T-helper 17 cell (primary cell): ENCODE results near the gene RAC2. TPM values are rescaled to one million over a fixed set of nuclear protein-coding genes. Genes with fewer than 3 reads are reported as not detected.
A peak's percentile ranks its signal among the peaks of the same experiment; 100 is the strongest.
"Not testable (repeated sequence)": the region's sequence is repeated elsewhere in the genome, so short reads cannot be mapped to it uniquely, and the experiment has no call there.

Experiments
- ATAC-seq: fragments of 150-1000 bp; cut with Tn5 transposase; 2 replicates; pipeline ENCODE4 v1.10.0; 2021; ENCODE audit warnings: mild to moderate bottlenecking, moderate library complexity
- DNase-seq, 3 donors: peaks; one replicate each; pipeline versions ENCODE4 v3.0.0 to v3.0.0-alpha.2; 2020 to 2021
- H3K9me3 ChIP-seq: one replicate; pipeline ENCODE4 v1.7.0; 2013; ENCODE audit warnings: low read length, mild to moderate bottlenecking; ENCODE audit not compliant: control insufficient read depth, poor library complexity, severe bottlenecking
- H3K27ac Mint-ChIP-seq: one replicate; pipeline ENCODE4 v1.8.0; 2022; ENCODE audit warnings: mild to moderate bottlenecking, moderate library complexity, mixed read lengths
- H3K27me3 Mint-ChIP-seq: one replicate; pipeline ENCODE4 v1.8.0; 2022; ENCODE audit warnings: mixed read lengths
- H3K36me3 Mint-ChIP-seq: one replicate; pipeline ENCODE4 v1.8.0; 2022; ENCODE audit warnings: low read depth, mixed read lengths
- H3K4me1 Mint-ChIP-seq: one replicate; pipeline ENCODE4 v1.8.0; 2022; ENCODE audit warnings: mild to moderate bottlenecking, mixed read lengths
- H3K4me3 Mint-ChIP-seq: one replicate; pipeline ENCODE4 v1.8.0; 2022; ENCODE audit warnings: mild to moderate bottlenecking, moderate library complexity, mixed read lengths
- total RNA-seq, 4 donors: library from RNA in 2 of 4; stranded (reverse) in 2 of 4; gene quantifications; one replicate each; pipeline ENCODE4 v1.2.3 and lab custom pipeline; 2022 to 2026

Gene RAC2
- total RNA-seq, 2 donors from 2014 or later = 297 to 478 TPM

DNA sequence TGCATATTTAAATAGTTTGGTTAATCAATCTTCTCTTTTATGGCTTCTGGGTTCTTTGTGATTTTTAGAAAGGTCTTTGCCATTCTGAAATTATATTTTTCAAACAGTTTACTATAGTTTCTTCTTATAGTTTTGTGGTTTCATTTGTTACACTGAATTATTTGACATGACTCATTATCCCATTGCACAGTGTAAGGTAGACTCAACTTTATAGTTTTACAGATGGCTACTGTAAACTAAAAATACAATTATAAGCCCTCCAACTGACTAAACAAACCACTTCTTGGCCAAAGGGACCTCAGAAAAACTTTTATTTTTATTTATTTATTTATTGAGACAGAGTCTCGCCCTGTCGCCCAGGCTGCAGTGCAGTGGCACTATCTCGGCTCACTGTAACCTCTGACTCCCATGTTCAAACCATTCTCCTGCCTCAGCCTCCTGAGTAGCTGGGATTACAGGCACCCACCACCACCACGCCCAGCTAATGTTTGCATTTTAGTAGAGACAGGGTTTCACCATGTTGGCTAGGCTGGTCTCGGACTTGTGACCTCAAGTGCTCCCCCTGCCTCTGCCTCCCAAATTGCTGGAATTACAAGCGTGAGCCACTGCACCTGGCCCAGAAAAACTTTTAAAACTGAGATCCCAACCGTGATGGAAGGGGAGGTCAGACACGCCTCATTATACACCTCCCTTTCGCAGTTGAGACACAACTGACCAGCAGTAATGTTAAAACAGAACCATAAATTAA is 14.1 kb upstream of the RAC2 start:
- Mint-ChIP-seq H3K27ac (peak overlapping the region; percentile 34), H3K27me3 (peaks cover 6% of the 10 kb centered on the region), H3K36me3 (no peaks in the 10 kb centered on the region), H3K4me1 (peaks cover 28% of the 10 kb centered on the region), H3K4me3 (no peak overlapping the region)
- no peaks in the 10 kb centered on the region for H3K9me3 ChIP-seq
- DNase-seq = no peak
- ATAC-seq = no peak

DNA sequence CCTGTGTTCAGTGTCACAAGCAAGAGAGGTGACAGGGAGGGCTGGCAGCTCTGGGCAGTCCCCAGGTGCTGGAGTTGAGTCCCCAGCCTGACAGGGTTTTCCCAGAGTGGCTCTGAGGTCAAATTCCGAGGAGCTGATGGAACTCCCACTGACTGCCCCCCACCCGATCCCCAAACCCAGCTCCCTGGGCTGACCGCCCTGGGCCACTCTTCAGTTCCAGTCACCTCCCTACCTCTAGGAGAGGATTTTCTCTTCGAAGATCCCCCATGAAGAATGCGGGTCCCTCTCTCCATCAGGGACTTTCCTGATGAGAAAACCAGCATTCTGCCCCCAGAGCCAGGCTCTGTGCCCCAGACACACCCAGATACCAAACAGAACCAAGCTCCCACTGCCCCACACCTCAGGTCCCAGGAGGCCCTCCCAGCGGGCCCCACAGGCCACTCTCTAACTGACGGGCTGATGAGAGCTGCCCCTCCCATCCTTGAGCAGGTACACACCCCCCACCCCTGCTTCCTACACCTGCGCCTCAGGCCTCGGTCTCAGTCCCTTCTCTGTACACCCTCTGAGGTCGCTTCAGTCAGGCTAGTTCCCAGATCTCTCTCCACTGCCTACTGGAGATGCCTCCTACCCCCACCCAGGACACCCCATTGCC is 12.1 kb upstream of the RAC2 start:
- no peak overlapping the region for H3K27ac Mint-ChIP-seq
- peaks cover 25% of the 10 kb centered on the region for H3K4me1 Mint-ChIP-seq
- ATAC-seq (no peak), DNase-seq (no peak)
- peaks cover 6% of the 10 kb centered on the region for H3K27me3 Mint-ChIP-seq
- no peaks in the 10 kb centered on the region for H3K36me3 Mint-ChIP-seq
- no peak overlapping the region for H3K4me3 Mint-ChIP-seq
- H3K9me3 ChIP-seq = no peaks in the 10 kb centered on the region

- DNase-seq (no peak), ATAC-seq (no peak)
- Mint-ChIP-seq H3K4me3 (no peak overlapping the region), H3K36me3 (no peaks in the 10 kb centered on the region), H3K27me3 (no peaks in the 10 kb centered on the region), H3K4me1 (peaks cover 20% of the 10 kb centered on the region), H3K27ac (peak overlapping the region; percentile 39)
- no peaks in the 10 kb centered on the region for H3K9me3 ChIP-seq
Measured at GRCh38 chr22:37255558-37256006, 11.5 kb upstream of the RAC2 start.

- Mint-ChIP-seq H3K36me3 (no peaks in the 10 kb centered on the region), H3K4me1 (peaks cover 24% of the 10 kb centered on the region), H3K27me3 (no peaks in the 10 kb centered on the region), H3K27ac (peak overlapping the region; percentile 39), H3K4me3 (no peak overlapping the region)
- DNase-seq (no peak), ATAC-seq (no peak)
- H3K9me3 ChIP-seq = no peaks in the 10 kb centered on the region
Measured at GRCh38 chr22:37254867-37255233, 10.8 kb upstream of the RAC2 start.

GRCh38 chr22:37254209-37254866 is 10.3 kb upstream of the RAC2 start:
- H3K9me3 ChIP-seq = no peaks in the 10 kb centered on the region
- ATAC-seq = no peak
- no peak for DNase-seq
- no peak overlapping the region for H3K4me3 Mint-ChIP-seq
- peaks cover 21% of the 10 kb centered on the region for H3K4me1 Mint-ChIP-seq
- no peaks in the 10 kb centered on the region for H3K27me3 Mint-ChIP-seq
- peak overlapping the region; percentile 39 for H3K27ac Mint-ChIP-seq
- no peaks in the 10 kb centered on the region for H3K36me3 Mint-ChIP-seq

GRCh38 chr22:37253126-37253660 is 9.1 kb upstream of the RAC2 start:
- no peaks in the 10 kb centered on the region for H3K27me3 Mint-ChIP-seq
- no peak for DNase-seq
- H3K4me1 Mint-ChIP-seq = peaks cover 20% of the 10 kb centered on the region
- no peak overlapping the region for H3K27ac Mint-ChIP-seq
- no peak for ATAC-seq
- no peaks in the 10 kb centered on the region for H3K36me3 Mint-ChIP-seq
- no peaks in the 10 kb centered on the region for H3K9me3 ChIP-seq
- no peak overlapping the region for H3K4me3 Mint-ChIP-seq

DNA sequence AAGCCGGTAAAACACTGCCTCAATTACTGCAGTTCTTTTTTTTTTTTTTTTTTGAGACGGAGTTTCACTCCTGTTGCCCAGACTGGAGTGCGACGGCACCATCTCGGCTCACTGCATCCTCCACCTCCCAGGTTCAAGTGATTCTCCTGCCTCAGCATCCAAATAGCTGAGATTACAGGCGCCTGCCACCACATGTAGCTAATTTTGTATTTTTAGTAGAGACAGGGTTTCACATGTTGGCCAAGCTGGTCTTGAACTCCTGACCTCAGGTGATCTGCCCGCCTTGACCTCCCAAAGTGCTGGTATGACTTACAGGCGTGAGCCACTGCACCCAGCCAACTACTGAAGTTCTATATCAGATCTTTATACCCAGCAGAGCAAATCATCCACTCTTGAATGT is 7.8 kb upstream of the RAC2 start:
- H3K4me3 Mint-ChIP-seq, DNase-seq, H3K27ac Mint-ChIP-seq, ATAC-seq, H3K36me3 Mint-ChIP-seq, H3K27me3 Mint-ChIP-seq, H3K9me3 ChIP-seq: not testable (repeated sequence)
- peaks cover 20% of the 10 kb centered on the region for H3K4me1 Mint-ChIP-seq

DNA sequence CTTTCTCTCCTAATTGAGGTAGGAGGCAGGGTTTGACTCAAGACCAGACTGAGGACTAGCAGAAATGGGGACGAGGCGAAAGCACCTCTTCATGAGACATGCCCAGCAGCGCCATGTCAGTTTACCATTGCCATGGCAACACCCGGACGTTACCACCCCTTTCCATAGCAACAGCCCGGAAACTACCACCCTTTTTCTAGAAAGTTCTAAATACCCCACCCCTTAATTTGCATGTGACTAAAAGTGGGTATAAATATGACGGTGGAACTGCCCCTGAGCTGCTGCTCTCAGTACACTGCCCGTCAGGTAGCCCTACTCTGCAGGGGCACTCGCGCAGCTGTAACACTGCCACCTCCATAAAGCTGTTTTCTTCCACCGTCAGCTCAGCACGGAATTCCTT is 5.9 kb upstream of the RAC2 start:
- Mint-ChIP-seq H3K4me1 (peaks cover 19% of the 10 kb centered on the region), H3K27ac (no peak overlapping the region), H3K4me3 (peak overlapping the region; percentile 12), H3K36me3 (no peaks in the 10 kb centered on the region), H3K27me3 (no peaks in the 10 kb centered on the region)
- ATAC-seq = peak; percentile 11
- DNase-seq = no peak
- no peaks in the 10 kb centered on the region for H3K9me3 ChIP-seq

DNA sequence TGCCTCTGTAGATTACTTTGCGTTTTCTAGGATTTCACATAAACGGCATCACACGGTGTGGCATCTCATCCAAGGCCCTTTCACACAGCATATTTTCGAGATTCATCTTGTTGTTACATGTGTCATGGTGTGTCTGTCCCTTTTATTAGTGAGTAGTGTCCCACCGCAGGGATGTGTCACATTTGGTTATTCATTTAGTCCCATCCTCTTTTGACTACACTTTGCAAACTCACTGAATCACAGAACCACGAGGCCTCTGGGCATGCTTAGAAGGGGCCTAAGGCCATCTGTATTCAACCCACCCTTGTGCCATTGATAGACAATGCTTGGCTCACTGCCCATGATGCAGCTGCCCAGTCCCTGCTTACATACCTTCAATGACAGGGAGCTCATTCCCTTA is 4.2 kb upstream of the RAC2 start:
- H3K9me3 ChIP-seq = no peaks in the 10 kb centered on the region

DNA sequence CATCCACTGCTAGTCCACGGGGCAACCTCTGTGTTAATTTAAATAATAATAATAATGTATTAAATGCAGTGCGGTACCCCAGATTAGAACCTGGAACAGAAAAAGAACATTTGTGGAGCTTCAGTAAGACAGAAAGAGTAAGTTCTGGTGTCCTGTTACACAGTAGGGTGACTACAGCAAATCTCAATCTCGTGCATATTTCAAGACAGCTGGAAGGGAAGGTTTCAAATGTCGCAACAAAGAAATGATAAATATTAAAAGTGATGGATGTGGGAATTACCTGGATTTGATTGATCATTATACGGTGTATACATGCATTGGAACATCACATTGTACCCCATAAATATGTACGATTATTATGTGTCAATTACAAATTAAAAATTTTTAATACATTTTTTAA is 1.7 kb upstream of the RAC2 start:
- Mint-ChIP-seq H3K27me3 (no peaks in the 10 kb centered on the region), H3K36me3 (peaks cover 6% of the 10 kb centered on the region), H3K4me1 (peaks cover 38% of the 10 kb centered on the region), H3K4me3 (no peak overlapping the region), H3K27ac (peak overlapping the region; percentile 97)
- no peaks in the 10 kb centered on the region for H3K9me3 ChIP-seq
- DNase-seq (no peak), ATAC-seq (no peak)

More for the DNA sequence above, 4.2 kb upstream of the RAC2 start:
- no peak for ATAC-seq
- peaks cover 23% of the 10 kb centered on the region for H3K4me1 Mint-ChIP-seq
- no peak overlapping the region for H3K4me3 Mint-ChIP-seq
- no peaks in the 10 kb centered on the region for H3K27me3 Mint-ChIP-seq
- no peak for DNase-seq
- H3K36me3 Mint-ChIP-seq = peaks cover 3% of the 10 kb centered on the region
- H3K27ac Mint-ChIP-seq = no peak overlapping the region

DNA sequence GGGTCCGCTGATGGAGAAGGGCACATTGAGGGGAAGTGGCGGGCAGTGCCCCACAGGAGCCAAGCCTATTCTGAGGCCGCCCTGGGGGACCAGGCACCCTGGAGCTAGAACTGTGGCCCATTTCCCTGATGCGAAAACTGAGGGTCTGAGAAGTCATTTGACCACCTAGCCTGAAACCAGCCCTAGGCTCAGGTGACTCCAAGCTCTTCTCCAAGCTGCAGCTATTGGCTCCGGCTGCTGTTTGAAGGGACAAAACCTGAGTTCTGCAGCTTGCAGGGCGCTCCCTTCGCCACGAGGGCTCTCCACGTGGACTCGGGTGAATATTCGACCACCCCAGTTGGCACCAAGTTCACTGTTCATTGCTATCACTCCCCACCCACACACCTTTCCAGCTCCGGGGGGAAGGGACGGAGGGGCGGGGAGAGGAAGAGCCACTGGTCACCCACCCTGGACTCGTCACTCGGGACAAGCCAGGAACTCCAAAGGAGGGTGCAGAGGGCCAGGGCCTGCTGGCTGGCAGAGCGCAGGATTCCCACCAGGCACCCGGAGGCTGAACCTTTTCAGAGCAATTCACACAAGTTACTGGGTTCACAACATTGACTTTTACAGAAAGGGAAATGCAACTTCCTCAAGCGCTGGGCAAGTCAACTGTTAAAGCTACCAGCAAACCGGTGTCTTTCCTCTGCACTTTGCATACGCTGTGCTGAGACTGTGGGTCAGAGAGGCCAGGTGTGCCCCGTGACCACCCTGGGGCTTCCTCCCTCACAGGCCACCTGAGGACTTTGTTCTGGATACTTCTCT is 1.1 kb upstream of the RAC2 start:
- Mint-ChIP-seq H3K27ac (peak overlapping the region; percentile 97), H3K36me3 (peaks cover 10% of the 10 kb centered on the region), H3K27me3 (no peaks in the 10 kb centered on the region), H3K4me1 (peaks cover 41% of the 10 kb centered on the region), H3K4me3 (peak overlapping the region; percentile 96)
- DNase-seq (no peak), ATAC-seq (no peak)
- no peaks in the 10 kb centered on the region for H3K9me3 ChIP-seq

DNA sequence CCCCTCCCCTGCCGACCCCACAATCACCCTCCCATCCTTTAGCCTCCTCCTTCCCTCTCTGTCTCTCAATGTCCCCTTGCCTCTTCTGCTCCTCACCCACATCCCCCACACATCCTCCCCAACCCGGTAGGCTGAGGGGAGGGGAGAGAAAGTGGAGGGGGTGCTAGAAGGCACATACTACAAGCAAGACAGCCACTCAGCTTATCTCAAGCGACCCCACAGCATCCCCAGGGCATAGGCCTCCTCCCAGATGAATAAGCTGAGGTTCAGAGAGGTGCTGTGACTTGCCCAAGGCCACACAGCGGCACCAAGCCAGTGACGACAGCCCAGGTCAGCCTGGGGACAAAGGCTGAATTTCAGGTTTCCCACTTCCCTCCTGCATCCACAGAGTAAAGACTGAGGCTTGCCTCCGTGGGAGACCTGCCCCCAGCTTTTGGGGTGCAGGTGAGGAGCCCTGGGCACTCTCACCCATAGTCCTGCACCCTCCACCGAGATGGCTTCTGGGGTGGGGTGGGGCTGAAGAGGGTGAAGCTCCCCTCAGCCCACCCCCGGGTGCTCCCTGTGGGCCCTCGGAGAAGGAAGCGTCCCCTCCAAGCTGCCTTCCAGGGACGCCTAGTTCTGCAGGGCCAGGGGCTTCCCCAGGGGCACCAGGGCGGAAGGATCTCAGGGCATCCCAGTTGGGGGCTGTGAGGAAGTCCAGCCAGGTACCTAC is 511 bp downstream of the RAC2 start:
- no peaks in the 10 kb centered on the region for H3K9me3 ChIP-seq
- H3K4me1 Mint-ChIP-seq = peaks cover 48% of the 10 kb centered on the region
- peak overlapping the region; percentile 96 for H3K4me3 Mint-ChIP-seq
- H3K36me3 Mint-ChIP-seq = peaks cover 10% of the 10 kb centered on the region
- DNase-seq (no peak), ATAC-seq (peak; percentile 4)
- H3K27ac Mint-ChIP-seq = peak overlapping the region; percentile 97
- H3K27me3 Mint-ChIP-seq = no peaks in the 10 kb centered on the region
